Astrocyte (in vitro differentiated cells and primary cell): ENCODE measurements around the gene FGD6. TPM values are rescaled to one million over a fixed set of nuclear protein-coding genes. Genes with fewer than 3 reads are reported as not detected.

Experiments used
- DNase-seq: peaks from one replicate; pipeline ENCODE4 v3.0.0-alpha.2; 2010; ENCODE audit warnings: low read depth
- FAIRE-seq: peaks from 2 replicates; lab custom pipeline; 2011; peaks lifted over from hg19 to GRCh38; lab: Jason Lieb, UNC
- H2AFZ ChIP-seq: 2 replicates; pipeline ENCODE4 v1.6.0; 2012; ENCODE audit warnings: low read depth, low read length, inconsistent platforms
- H3K27ac ChIP-seq: 2 replicates; pipeline ENCODE4 v1.5.1; 2011; ENCODE audit warnings: low read depth, low read length, inconsistent platforms
- H3K27me3 ChIP-seq: 2 replicates; pipeline ENCODE4 v1.6.0; 2011; ENCODE audit warnings: low read length, inconsistent platforms; ENCODE audit not compliant: insufficient read depth
- H3K36me3 ChIP-seq: 2 replicates; pipeline ENCODE4 v1.5.1; 2011; ENCODE audit warnings: low read length, inconsistent platforms; ENCODE audit not compliant: insufficient read depth
- H3K4me1 ChIP-seq: 2 replicates; pipeline ENCODE4 v1.5.1; 2011; ENCODE audit warnings: low read length, inconsistent platforms; ENCODE audit not compliant: insufficient read depth
- H3K4me2 ChIP-seq: 2 replicates; pipeline ENCODE4 v1.6.0; 2012; ENCODE audit warnings: low read length, inconsistent platforms
- H3K4me3 ChIP-seq: 2 replicates; pipeline ENCODE4 v1.5.1; 2011; ENCODE audit warnings: low read depth, mild to moderate bottlenecking, low read length, inconsistent platforms; ENCODE audit not compliant: insufficient read depth
- H3K79me2 ChIP-seq: 2 replicates; pipeline ENCODE4 v1.6.0; 2012; ENCODE audit warnings: mild to moderate bottlenecking, low read length, inconsistent platforms; ENCODE audit not compliant: insufficient read depth
- H3K9ac ChIP-seq: 2 replicates; pipeline ENCODE4 v1.6.0; 2012; ENCODE audit warnings: mild to moderate bottlenecking, low read length, inconsistent platforms
- H3K9me3 ChIP-seq: 2 replicates; pipeline ENCODE4 v1.5.1; 2012; ENCODE audit warnings: low read depth, mild to moderate bottlenecking, low read length, inconsistent platforms; ENCODE audit not compliant: insufficient read depth
- H4K20me1 ChIP-seq: 2 replicates; pipeline ENCODE4 v1.6.0; 2012; ENCODE audit warnings: low read length, inconsistent platforms; ENCODE audit not compliant: insufficient read depth
- H3K27ac Mint-ChIP-seq: one replicate; pipeline ENCODE4 v1.8.0; 2021; ENCODE audit warnings: mild to moderate bottlenecking, mixed read lengths; ENCODE audit not compliant: unreplicated experiment
- H3K27me3 Mint-ChIP-seq: one replicate; pipeline ENCODE4 v1.8.0; 2021; ENCODE audit warnings: low read depth, mixed read lengths; ENCODE audit not compliant: unreplicated experiment
- H3K36me3 Mint-ChIP-seq: one replicate; pipeline ENCODE4 v1.8.0; 2021; ENCODE audit warnings: low read depth, mixed read lengths; ENCODE audit not compliant: unreplicated experiment
- H3K4me1 Mint-ChIP-seq: one replicate; pipeline ENCODE4 v1.8.0; 2021; ENCODE audit warnings: low read depth, mixed read lengths; ENCODE audit not compliant: unreplicated experiment
- H3K4me3 Mint-ChIP-seq: one replicate; pipeline ENCODE4 v1.8.0; 2021; ENCODE audit warnings: mild to moderate bottlenecking, moderate library complexity, mixed read lengths; ENCODE audit not compliant: unreplicated experiment
- H3K9me3 Mint-ChIP-seq: one replicate; pipeline ENCODE4 v1.8.0; 2021; ENCODE audit warnings: mild to moderate bottlenecking, mixed read lengths; ENCODE audit not compliant: unreplicated experiment
- CTCF ChIP-seq: IDR thresholded peaks from 2 replicates; pipeline ENCODE4 v1.5.1; 2011; ENCODE audit warnings: low read depth, mild to moderate bottlenecking, inconsistent platforms, low read length, moderate library complexity; ENCODE audit not compliant: insufficient read depth
- EZH2 ChIP-seq: IDR thresholded peaks from 2 replicates; pipeline ENCODE4 v1.6.1; 2012; ENCODE audit warnings: mild to moderate bottlenecking, low read length, inconsistent platforms; ENCODE audit not compliant: insufficient read depth
- total RNA-seq: library from RNA; stranded (reverse); gene quantifications from 2 replicates; pipeline ENCODE4 v1.2.1, GENCODE V29; 2021

The FGD6 gene
- total RNA-seq, 1 donor from 2014 or later: 26.5 TPM

GRCh38 chr12:95136598-95136997, 80.7 kb downstream of the FGD6 start:
- Mint-ChIP-seq H3K27ac (no peak overlapping the region), H3K4me1 (no peaks in the 10 kb centered on the region), H3K27me3 (no peaks in the 10 kb centered on the region), H3K36me3 (peaks cover 5% of the 10 kb centered on the region), H3K4me3 (no peak overlapping the region), H3K9me3 (no peaks in the 10 kb centered on the region)
- Histone ChIP-seq H3K79me2 (no peaks in the 10 kb centered on the region), H3K27ac (no peak overlapping the region), H3K4me2 (no peak overlapping the region), H3K4me3 (no peak overlapping the region), H3K9ac (no peak overlapping the region), H3K9me3 (no peaks in the 10 kb centered on the region), H4K20me1 (no peaks in the 10 kb centered on the region), H3K27me3 (no peaks in the 10 kb centered on the region), H3K4me1 (no peaks in the 10 kb centered on the region), H3K36me3 (peaks cover 5% of the 10 kb centered on the region), H2AFZ (no peak overlapping the region)
- no peak for DNase-seq
- FAIRE-seq: no peak
- TF ChIP-seq CTCF (no peak), EZH2 (no peak)

GRCh38 chr12:95134085-95134484, 83.2 kb downstream of the FGD6 start:
- H3K4me3 ChIP-seq: no peak overlapping the region
- H3K27me3 Mint-ChIP-seq: no peaks in the 10 kb centered on the region
- no peak for DNase-seq
- H3K36me3 ChIP-seq: peaks cover 9% of the 10 kb centered on the region
- H3K4me1 Mint-ChIP-seq: peaks cover 6% of the 10 kb centered on the region
- no peak overlapping the region for H3K27ac Mint-ChIP-seq
- TF ChIP-seq CTCF: no peak
- TF ChIP-seq EZH2: no peak
- FAIRE-seq: no peak
- no peak overlapping the region for H3K27ac ChIP-seq
- H3K4me2 ChIP-seq: no peak overlapping the region
- no peaks in the 10 kb centered on the region for H3K27me3 ChIP-seq
- peaks cover 5% of the 10 kb centered on the region for H3K36me3 Mint-ChIP-seq
- no peak overlapping the region for H3K9ac ChIP-seq
- no peak overlapping the region for H2AFZ ChIP-seq
- H3K9me3 Mint-ChIP-seq: no peaks in the 10 kb centered on the region
- H3K9me3 ChIP-seq: no peaks in the 10 kb centered on the region
- H4K20me1 ChIP-seq: no peaks in the 10 kb centered on the region
- no peaks in the 10 kb centered on the region for H3K79me2 ChIP-seq
- H3K4me3 Mint-ChIP-seq: no peak overlapping the region
- H3K4me1 ChIP-seq: no peaks in the 10 kb centered on the region

GRCh38 chr12:95131589-95132340, 85.5 kb downstream of the FGD6 start:
- H2AFZ ChIP-seq: no peak overlapping the region
- no peak overlapping the region for H3K27ac ChIP-seq
- Mint-ChIP-seq H3K36me3 (peaks cover 4% of the 10 kb centered on the region), H3K9me3 (no peaks in the 10 kb centered on the region), H3K27ac (no peak overlapping the region), H3K27me3 (no peaks in the 10 kb centered on the region), H3K4me1 (peaks cover 6% of the 10 kb centered on the region), H3K4me3 (no peak overlapping the region)
- peaks cover 8% of the 10 kb centered on the region for H3K36me3 ChIP-seq
- no peaks in the 10 kb centered on the region for H3K27me3 ChIP-seq
- no peaks in the 10 kb centered on the region for H3K9me3 ChIP-seq
- DNase-seq: no peak
- TF ChIP-seq EZH2 (no peak), CTCF (no peak)
- H3K9ac ChIP-seq: no peak overlapping the region
- no peak overlapping the region for H3K4me3 ChIP-seq
- no peaks in the 10 kb centered on the region for H3K4me1 ChIP-seq
- no peak overlapping the region for H3K4me2 ChIP-seq
- no peaks in the 10 kb centered on the region for H3K79me2 ChIP-seq
- H4K20me1 ChIP-seq: no peaks in the 10 kb centered on the region
- FAIRE-seq: no peak
